LNCAP (cell line): ENCODE measurements around the gene ZNF451.

Experiments
- TF ChIP-seq, protein P1 (sequence below): fragments of 450-650 bp; IDR thresholded peaks from 2 replicates; pipeline ENCODE4 v1.5.1; 2017; ENCODE audit warnings: mild to moderate bottlenecking

Gene ZNF451

GRCh38 chr6:57086843-57087242 lies 3.1 kb upstream of the ZNF451 start:
- TF ChIP-seq, protein P1, sequence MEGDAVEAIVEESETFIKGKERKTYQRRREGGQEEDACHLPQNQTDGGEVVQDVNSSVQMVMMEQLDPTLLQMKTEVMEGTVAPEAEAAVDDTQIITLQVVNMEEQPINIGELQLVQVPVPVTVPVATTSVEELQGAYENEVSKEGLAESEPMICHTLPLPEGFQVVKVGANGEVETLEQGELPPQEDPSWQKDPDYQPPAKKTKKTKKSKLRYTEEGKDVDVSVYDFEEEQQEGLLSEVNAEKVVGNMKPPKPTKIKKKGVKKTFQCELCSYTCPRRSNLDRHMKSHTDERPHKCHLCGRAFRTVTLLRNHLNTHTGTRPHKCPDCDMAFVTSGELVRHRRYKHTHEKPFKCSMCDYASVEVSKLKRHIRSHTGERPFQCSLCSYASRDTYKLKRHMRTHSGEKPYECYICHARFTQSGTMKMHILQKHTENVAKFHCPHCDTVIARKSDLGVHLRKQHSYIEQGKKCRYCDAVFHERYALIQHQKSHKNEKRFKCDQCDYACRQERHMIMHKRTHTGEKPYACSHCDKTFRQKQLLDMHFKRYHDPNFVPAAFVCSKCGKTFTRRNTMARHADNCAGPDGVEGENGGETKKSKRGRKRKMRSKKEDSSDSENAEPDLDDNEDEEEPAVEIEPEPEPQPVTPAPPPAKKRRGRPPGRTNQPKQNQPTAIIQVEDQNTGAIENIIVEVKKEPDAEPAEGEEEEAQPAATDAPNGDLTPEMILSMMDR, result no peak

DNA sequence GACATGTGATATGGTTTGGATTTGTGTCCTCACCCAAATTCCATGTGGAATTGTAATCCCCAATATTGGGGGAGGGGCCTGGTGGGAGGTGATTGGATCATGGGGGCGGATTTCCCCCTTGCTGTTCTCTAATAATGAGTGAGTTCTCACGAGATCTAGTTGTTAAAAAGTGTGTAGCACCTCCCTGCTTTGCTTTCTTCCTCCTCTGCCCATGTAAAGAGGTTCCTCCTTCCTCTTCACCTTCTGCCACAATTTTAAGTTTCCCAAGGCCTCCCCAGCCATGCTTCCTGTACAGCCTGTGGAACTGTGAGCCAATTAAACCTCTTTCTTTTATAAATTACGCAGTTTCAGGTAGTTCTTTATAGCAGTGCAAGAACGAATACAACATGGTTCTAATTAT lies 2.1 kb upstream of the ZNF451 start:
- TF ChIP-seq, protein P1, result no peak

DNA sequence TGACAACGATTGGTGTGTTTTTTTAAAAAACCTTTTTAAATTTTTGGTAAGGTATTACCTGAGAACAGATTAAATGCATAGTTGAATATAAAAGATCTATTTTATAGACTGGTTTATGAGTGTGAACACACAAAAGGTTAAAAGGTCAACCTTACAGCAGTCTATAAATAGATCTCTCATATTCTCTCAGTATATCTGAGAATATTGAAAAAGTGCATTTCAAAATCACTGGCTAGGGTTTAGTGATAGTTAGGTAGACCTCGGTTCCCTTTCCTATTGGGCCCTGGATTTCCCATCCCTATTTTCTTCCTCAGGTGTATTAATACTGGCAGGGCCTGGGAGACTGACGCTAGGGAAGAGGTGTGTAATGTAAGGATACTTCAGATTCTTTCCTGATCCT lies 723 bp upstream of the ZNF451 start:
- TF ChIP-seq, protein P1, result no peak

GRCh38 chr6:57094689-57095088 lies 4.7 kb downstream of the ZNF451 start:
- TF ChIP-seq, protein P1, result no peak

DNA sequence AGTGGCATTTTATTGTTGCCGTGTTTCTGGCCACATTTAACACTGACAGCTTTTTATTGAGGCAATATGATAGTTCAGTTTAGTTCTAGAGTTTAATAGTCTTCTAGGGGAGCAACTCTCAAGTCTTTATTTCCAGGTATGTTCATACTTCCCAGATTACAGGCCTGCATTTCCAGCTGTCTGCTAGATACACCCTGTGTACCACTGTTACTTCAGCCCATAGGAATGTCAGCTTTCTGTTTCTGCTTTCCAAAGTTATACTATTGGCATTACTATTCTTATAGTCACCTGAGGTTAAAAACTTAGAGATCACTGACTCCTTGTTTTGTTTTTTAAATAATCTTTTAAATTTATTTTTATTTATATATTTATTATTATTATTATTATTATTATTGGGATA lies 7.6 kb downstream of the ZNF451 start:
- TF ChIP-seq, protein P1, result no peak

DNA sequence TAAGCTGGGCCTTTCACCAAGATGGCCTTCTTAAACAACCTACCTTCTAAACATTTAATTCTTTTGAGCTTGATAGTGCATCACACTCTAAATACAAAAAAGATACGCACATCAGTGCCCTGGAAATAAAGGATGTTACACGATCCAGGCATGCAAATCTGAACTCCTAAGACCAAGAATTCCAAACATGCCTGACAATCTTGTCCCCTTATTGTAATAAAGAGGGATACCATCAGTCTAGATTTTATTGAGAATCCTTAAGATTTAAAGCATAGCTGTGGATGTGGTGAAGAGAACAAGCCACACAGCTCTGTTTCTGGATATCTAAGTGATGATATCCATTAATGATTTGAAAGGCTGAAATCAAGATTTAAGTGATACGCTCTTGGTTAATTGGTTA lies 13.0 kb downstream of the ZNF451 start:
- TF ChIP-seq, protein P1, result no peak

DNA sequence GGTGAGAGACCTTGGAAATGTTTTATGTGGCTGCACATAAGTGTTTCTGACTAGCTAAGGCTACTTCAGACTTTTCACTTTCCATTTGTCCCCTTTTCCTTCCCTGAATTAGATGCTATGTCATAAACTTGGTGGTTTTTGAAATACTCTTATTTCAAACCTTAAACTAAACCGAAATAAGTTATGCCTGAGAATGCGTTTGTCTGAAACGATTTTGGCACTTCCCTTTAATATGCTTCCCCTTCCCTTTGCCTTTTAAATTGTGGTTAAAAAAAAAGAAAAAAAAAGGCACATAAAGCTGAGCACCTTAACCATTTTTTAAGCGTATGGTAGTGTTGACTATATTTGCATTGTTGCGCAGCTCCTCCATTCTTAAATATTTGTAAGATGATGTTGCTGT lies 14.3 kb downstream of the ZNF451 start:
- TF ChIP-seq, protein P1, result no peak

DNA sequence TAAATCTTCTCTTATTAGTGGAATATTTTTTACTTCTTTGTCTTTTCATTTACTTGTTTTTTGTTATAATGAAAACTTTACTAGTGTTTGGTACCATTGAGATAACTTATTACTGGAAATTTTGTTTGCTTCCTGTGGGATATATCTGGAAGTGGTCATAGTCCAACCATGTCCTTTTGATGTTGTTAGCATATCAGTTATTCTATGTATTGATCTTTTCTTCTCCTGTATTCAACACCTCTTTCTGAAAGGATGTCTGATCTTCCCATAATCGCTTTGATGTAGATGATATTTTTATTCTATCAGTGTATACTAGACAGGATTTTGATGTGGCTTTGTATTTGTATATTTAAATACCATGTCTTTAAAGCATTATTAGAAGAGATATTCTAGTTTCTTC lies 17.0 kb downstream of the ZNF451 start:
- TF ChIP-seq, protein P1, result no peak
